Adipose tissue (tissue), 3 donors: ENCODE results near the gene NREP. TPM values are rescaled to one million over a fixed set of nuclear protein-coding genes. Genes with fewer than 3 reads are reported as not detected.

Experiments used
- H3K27ac ChIP-seq: one replicate; pipeline ENCODE4 v1.5.1; 2013; ENCODE audit warnings: low read depth, low read length
- WGBS, 3 donors: extraction: QIAGEN DNeasy Blood & Tissue Kit; methylation state at CpG; one replicate each; pipeline ENCODE4 v1.1.7; 2013; 5-methylcytosine and 5-hydroxymethylcytosine counted together
- polyA plus RNA-seq, 3 donors: library from polyadenylated mRNA; stranded (reverse); fragments of 200-250 nt; gene quantifications; one replicate each; pipeline ENCODE4 v1.2.3, GENCODE V29; 2013
- donor health status: healthy with polysubstance abuse.
- donor health status: Bipolar disorder and iron deficiency.
- donor health status: healthy.

NREP gene, protein sequence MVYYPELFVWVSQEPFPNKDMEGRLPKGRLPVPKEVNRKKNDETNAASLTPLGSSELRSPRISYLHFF
- polyA plus RNA-seq = 10 to 100 TPM in 1 of 3 donors, 1 to 10 TPM in 2; 4.9 to 11.6 (median 6.8) TPM

GRCh38 chr5:111756581-111757354 is at the start of gene NREP:
TSS of gene NREP (minus strand) at chr5:111757194. CDS start at chr5:111755772, 1,422 bp downstream.
- peak within 1 kb of the TSS; percentile 73 for H3K27ac ChIP-seq
- WGBS, 3 donors = 1% methylated on average over 12 of the region's 12 CpGs

DNA sequence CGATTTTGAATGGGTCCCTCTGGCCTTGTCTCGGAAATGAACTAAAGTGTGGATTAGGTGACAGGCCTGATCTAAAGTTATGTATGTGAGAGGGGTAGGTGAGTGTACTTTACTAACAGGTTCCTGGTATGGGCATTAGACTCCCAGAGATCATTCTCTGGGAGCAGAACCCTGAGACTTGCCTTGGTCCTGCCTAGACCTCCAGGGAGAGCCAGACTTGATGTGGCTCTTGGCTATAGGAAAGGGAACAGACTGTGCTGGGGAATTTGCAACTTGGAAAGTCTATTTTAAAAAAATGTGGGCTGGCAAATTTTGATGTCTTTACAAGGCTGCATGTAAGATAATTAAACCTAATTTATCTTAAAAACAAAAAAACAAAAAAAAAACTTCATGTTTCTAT is 49.8 kb upstream of the NREP start:
- H3K27ac ChIP-seq = no peak overlapping the region
- WGBS, 3 donors = 87 to 93% (median 88%) methylated on average over 2 of the region's 2 CpGs

- no peak overlapping the region for H3K27ac ChIP-seq
- 84 to 93% (median 90%) methylated on average over 2 of the region's 2 CpGs for WGBS, 3 donors
Measured at GRCh38 chr5:111806156-111806555, 49.2 kb upstream of the NREP start.

DNA sequence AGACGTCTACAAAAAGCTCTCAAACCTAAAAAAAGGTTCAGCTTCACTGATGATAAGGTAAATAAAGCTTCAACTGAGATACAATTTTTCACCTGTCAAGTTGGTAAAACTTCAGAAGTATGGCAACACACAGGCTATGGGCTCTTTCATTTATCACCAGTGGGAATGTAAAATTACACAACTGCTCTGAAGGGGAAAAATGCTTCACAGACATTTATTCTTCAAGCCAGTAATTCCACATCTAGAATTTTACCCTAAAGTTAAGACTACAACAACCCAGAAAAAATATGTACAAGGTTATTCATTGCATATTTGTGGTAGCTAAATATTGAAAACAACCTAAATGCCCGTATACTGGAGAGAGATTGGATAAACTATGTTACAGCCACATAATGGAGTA is 48.1 kb upstream of the NREP start:
- H3K27ac ChIP-seq = no peak overlapping the region
- 86 to 91% (median 91%) methylated on average over 2 of the region's 2 CpGs for WGBS, 3 donors

DNA sequence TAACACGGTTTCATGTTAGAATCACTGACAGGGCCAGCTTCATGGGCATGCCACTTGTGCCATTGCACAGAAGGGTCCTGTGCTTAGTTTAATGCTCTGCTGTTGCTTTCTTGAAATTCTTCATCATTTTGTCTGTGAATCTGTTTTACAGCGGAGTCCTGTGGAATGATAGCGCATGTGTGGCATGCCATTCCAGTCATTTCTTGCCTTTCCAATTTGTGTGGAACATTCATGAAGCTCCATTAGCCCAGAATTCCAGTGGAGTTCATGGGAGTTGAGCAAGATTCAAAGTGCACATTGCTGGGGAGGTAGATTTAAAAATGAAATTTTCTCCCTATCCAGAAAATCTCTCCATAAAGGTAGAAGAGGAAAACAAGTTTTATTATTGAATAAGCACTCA is 43.4 kb upstream of the NREP start:
- H3K27ac ChIP-seq = no peak overlapping the region
- 67 to 98% (median 84%) methylated on average over 3 of the region's 3 CpGs for WGBS, 3 donors

DNA sequence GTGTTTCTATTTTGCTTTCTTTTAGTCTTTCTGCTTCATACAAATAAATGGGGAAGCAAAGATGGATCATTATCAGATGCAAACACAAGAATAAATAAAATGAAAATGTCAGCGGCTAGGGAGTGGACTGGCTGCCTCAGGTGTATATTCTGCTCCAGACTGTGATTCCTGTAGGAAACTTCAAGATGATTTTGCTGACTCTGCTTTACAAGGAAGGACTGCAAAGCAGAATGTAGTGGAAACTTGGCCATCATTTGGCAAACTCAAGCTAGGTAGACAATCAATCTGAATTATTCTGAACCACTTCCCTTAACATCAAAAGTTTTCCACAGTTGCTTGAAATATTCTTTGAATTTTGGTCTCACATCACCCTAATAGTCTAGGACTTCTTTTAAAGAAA is 38.1 kb upstream of the NREP start:
- 61 to 97% (median 84%) methylated on average over 1 of the region's 1 CpG for WGBS, 3 donors
- H3K27ac ChIP-seq = no peak overlapping the region

DNA sequence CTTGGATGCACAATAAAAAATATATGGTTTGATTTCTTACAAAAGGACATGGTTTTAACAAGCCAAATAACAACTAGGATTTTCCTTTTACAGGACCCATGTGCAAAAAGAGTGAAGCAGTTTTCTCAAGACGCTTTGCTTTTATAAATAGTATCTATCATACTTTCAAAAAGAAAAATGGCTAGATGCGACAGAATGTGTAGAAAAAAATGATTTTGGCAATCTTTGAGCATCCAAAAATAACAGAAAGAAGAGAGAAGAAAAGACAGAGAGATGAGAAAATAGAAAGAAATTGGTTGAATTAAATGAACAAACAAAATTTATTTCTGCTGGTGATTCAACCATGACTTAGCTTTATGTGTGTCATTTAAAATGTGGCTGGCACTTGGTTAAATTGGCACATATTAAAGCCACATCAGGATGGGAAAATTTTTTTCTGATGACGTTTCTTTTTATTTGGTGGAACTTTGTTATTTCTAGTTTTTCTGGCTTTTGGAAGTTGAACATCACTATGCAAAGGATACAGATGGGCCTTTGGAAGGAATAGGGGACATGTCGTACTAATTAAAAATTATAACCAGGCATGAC is 35.6 kb upstream of the NREP start:
- WGBS, 3 donors = 80 to 88% (median 81%) methylated on average over 4 of the region's 4 CpGs
- no peak overlapping the region for H3K27ac ChIP-seq

DNA sequence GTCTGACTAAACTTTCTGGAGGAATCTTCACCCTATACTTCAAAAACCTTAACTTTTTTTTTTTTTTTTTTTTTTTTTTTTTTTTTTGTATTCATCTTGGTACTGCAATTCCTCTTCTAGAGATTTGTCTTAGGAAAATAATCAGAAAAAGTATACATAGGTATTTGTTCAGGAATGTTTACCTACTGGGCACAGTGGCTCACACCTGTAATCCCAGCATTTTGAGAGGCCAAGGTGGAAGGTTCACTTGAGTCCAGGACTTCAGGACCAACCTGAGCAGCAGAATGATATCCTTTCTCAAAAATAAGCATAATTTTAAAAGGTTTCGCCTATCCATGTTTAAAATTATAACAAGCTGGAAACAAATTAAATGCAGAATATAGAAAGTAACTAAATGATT is 33.3 kb upstream of the NREP start:
- no peak overlapping the region for H3K27ac ChIP-seq
- WGBS, 3 donors = 90 to 98% (median 97%) methylated on average over 1 of the region's 1 CpG

DNA sequence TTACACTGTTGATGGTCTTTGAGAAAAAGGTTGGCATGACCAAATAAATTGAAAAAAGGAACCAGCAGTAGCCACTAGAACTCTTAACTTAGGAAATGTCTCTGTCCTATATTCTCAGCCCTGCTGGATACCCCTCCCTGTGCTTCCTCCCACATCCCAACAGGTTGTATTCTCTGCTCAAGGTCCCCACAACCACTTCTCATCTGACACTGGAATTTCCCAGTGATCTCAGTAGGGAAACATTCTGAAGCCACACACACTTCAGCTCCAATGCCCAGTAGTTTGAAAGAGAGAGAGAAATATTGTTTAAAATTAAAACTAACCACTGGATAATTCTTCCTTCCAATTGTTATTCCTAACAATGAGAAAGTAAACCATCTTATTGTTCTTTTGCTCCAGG is 30.0 kb upstream of the NREP start:
- no peak overlapping the region for H3K27ac ChIP-seq

DNA sequence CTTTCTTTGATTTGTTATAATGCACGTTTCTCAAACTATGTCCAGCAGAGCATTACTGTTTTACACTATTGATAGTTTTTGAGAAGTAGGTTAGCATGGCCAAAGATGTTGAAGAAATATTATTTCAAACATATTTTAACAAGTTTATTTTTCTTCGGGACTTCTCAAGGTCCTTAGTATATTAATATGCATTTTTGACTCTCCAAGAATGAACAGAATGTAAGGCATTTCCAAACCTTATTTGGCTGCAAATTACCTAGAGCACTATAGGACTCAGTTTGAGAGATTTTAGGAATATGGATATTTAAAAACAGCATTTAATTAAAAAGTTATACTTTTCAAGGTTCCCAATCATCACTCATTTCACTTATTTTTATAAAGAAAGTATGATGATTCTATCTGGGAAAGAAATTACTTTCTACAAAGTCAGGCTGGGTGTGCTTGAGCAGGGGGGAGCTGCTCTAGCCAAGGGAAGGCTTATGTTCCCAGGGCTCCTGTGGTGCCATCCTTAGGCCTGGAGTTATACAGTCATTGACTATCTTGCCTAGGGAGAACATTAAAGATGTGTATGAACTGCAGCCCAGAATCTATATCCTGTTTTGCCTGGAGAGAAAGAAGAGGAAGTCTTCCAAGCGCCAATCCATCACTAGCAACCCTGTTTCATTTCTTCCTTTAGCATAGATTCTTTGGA is 27.6 kb upstream of the NREP start:
- WGBS, 3 donors = 86 to 93% (median 91%) methylated on average over 3 of the region's 3 CpGs
- H3K27ac ChIP-seq = no peak overlapping the region

- WGBS, 3 donors = 61 to 69% (median 68%) methylated on average over 3 of the region's 3 CpGs
Measured at GRCh38 chr5:111783537-111783936, 26.5 kb upstream of the NREP start.

GRCh38 chr5:111782216-111782615 is 25.2 kb upstream of the NREP start:
- H3K27ac ChIP-seq = no peak overlapping the region
- 76 to 86% (median 78%) methylated on average over 2 of the region's 2 CpGs for WGBS, 3 donors

More at GRCh38 chr5:111783537-111783936, 26.5 kb upstream of the NREP start:
- no peak overlapping the region for H3K27ac ChIP-seq

GRCh38 chr5:111781200-111781599 is 24.2 kb upstream of the NREP start:
- WGBS, 3 donors = 51 to 89% (median 61%) methylated on average over 6 of the region's 6 CpGs
- no peak overlapping the region for H3K27ac ChIP-seq

GRCh38 chr5:111779922-111780292 is 22.9 kb upstream of the NREP start:
- H3K27ac ChIP-seq = no peak overlapping the region
- WGBS, 3 donors = 3 to 36% (median 5%) methylated on average over 4 of the region's 4 CpGs

- 60 to 92% (median 63%) methylated on average over 3 of the region's 3 CpGs for WGBS, 3 donors
- H3K27ac ChIP-seq = no peak overlapping the region
Measured at GRCh38 chr5:111779260-111779921, 22.4 kb upstream of the NREP start.

DNA sequence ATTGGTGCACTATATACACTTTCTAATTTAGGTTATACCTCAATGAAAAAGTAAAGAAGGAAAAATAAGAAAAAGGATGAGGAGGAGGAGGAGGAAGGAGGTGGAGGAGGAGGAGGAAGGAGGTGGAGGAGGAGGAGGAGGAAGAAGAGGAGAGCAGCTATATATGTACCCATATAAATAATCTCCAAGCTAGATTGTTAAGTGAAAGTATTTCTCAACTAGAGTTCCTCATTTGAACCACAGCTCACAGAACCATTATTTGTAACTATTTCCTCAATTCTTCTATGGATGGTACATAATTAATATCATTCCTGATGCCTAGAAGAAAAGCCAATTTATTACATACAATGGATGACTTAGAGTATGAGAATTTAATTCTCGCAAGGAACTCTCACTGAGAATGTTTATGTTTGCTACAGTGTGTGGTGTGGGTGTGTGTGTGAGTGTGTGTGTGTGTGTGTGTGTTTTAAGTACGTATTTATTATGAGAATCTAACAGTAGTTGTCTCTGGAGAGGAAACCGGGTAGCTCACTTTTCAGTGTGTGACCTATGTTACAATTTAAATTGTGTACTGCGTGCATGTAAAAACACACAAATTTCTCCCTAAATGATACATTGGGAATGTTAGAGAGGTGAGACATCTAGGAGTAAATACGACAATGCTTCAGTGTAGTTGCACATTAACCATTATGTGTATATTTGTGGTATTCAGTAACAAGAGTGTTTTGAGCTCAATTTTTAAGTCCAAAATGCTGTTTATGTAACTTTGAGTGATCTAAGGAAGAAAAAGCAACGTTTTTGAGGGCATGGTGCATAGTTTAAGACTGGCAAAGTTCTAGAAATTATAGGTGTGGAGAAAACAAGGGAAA is 20.2 kb upstream of the NREP start:
- 64 to 69% (median 67%) methylated on average over 6 of the region's 6 CpGs for WGBS, 3 donors
- H3K27ac ChIP-seq = no peak overlapping the region

GRCh38 chr5:111775224-111775623 is 18.2 kb upstream of the NREP start:
- WGBS, 3 donors = 60 to 88% (median 62%) methylated on average over 2 of the region's 2 CpGs
- no peak overlapping the region for H3K27ac ChIP-seq

DNA sequence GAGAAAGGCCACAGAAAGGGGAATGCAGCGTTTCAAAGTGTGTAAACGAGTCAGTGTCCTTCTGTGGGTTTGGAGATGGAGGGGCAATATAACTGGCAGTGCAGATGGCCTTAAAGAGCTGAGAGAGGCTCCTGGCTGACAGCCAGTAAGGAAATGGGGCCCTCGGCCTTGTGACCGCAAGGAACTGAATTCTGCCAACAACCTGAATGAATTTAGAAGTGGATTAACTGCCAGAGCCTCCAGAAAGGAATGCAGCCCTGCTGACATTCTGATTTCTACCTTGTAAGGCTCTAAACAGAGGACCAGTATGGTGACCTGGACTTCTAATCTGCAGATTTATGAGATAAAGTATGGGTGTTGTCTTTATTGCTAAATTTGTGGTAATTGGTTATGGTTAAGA is 17.5 kb upstream of the NREP start:
- WGBS, 3 donors = 22 to 31% (median 22%) methylated on average over 4 of the region's 4 CpGs
- H3K27ac ChIP-seq = no peak overlapping the region
